OCI-LY1 (cell line): ENCODE results near the gene DHRS3.

ENCODE experiments used
- EZH2 ChIP-seq: fragments of 200-600 bp; sonication (generic), shearing (Covaris generic); IDR thresholded peaks from 2 replicates; pipeline ENCODE4 v1.8.0; 2017; ENCODE audit warnings: borderline replicate concordance, mixed run types, mild to moderate bottlenecking, antibody characterized with exemption, low read length, moderate library complexity, mixed read lengths
- TF ChIP-seq, protein P1 (sequence below): fragments of 200-600 bp; sonication (generic), shearing (Covaris generic); IDR thresholded peaks from 2 replicates; pipeline ENCODE4 v1.5.1; 2017; ENCODE audit warnings: mild to moderate bottlenecking, antibody characterized with exemption, low read length, moderate library complexity, mixed read lengths

GRCh38 chr1:12661606-12662219 lies 43.7 kb upstream of the DHRS3 start:
- TF ChIP-seq, protein P1, sequence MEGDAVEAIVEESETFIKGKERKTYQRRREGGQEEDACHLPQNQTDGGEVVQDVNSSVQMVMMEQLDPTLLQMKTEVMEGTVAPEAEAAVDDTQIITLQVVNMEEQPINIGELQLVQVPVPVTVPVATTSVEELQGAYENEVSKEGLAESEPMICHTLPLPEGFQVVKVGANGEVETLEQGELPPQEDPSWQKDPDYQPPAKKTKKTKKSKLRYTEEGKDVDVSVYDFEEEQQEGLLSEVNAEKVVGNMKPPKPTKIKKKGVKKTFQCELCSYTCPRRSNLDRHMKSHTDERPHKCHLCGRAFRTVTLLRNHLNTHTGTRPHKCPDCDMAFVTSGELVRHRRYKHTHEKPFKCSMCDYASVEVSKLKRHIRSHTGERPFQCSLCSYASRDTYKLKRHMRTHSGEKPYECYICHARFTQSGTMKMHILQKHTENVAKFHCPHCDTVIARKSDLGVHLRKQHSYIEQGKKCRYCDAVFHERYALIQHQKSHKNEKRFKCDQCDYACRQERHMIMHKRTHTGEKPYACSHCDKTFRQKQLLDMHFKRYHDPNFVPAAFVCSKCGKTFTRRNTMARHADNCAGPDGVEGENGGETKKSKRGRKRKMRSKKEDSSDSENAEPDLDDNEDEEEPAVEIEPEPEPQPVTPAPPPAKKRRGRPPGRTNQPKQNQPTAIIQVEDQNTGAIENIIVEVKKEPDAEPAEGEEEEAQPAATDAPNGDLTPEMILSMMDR = no peak
- TF ChIP-seq EZH2 = no peak
